ENCODE results near the gene ANK2. TPM values are rescaled to one million over a fixed set of nuclear protein-coding genes. Genes with fewer than 3 reads are reported as not detected.

Gene ANK2
- total RNA-seq, 2 experiments from 2014 or later, result 0.36 TPM; not detected in 1

DNA sequence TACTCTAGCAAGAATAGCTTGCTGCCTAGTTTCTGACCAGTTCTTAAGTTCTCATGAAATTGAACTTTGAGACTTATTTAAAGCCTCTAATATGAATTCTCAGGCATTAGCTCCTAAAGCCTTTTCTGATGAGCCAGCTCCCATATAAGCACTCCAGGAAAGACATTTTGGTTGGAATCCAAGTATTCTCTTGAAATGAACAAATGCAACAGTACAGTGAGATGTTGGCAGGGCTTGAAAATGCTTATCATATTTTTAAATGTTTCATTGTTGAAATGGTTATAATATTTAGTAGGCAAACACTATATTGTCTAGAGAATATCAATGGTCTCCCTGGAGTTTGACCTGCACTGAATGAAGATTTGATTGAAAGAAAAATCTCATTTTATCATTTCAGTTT is 240.3 kb downstream of the ANK2 start:
- POLR2A ChIA-PET, result no interaction called here
- H3K27me3 Mint-ChIP-seq, result no peaks in the 10 kb centered on the region
- no peak overlapping the region for H3K4me3 ChIP-seq (ENCODE audit: low read length)

DNA sequence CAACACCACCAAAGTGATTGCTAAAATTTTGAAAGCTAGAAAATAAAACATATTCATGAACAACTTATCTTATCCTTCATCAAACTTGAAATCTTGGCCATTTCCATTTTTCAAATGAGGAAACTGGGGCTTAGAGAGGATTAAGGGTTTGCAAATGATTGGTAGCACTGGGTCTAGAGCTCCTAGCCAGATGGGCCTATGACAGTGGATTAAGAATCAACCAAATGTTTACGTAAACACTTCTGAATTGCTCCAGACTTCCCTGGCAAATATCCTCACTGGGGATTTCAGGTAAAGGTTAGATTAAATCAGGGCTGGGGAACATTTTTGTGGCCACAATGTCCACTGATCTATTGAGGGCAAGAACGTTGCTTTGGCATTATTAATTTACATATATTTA is 241.2 kb downstream of the ANK2 start:
- intact Hi-C loops (cut with DNase I, micrococcal nuclease), result no loop called here
- Mint-ChIP-seq H3K9me3 (no peaks in the 10 kb centered on the region), H3K27ac (no peak overlapping the region), H3K27me3 (no peaks in the 10 kb centered on the region), H3K4me1 (ENCODE audit: low read depth) (no peaks in the 10 kb centered on the region), H3K36me3 (ENCODE audit: low read depth) (no peaks in the 10 kb centered on the region), H3K4me3 (no peak overlapping the region)
- POLR2A ChIA-PET, result no interaction called here
- H3K36me3 ChIP-seq (ENCODE audit: insufficient read depth, low read length), result no peaks in the 10 kb centered on the region
- DNase-seq (no peak), ATAC-seq (ENCODE audit: poor library complexity) (no peak)
- no peak overlapping the region for H3K4me3 ChIP-seq (ENCODE audit: low read length)
- no peak overlapping the region for H3K27ac ChIP-seq (ENCODE audit: low read depth in 1 of 2, low read length in 2 of 2)
- CTCF ChIA-PET, result no interaction called here
- no peaks in the 10 kb centered on the region for H3K9me3 ChIP-seq (ENCODE audit: control insufficient read depth in 1 of 2, insufficient read depth in 1 of 2, low read length in 2 of 2)
- no peak for TF ChIP-seq CTCF (IDR thresholded peaks at IDR 0.05)
- H3K4me1 ChIP-seq (ENCODE audit: insufficient read depth, low read length), result no peaks in the 10 kb centered on the region
- no peaks in the 10 kb centered on the region for H3K27me3 ChIP-seq (ENCODE audit: control insufficient read depth in 1 of 2, insufficient read depth in 2 of 2, low read length in 2 of 2)

More for the DNA sequence above, 240.3 kb downstream of the ANK2 start:
- H3K27ac ChIP-seq (ENCODE audit: low read depth in 1 of 2, low read length in 2 of 2), result no peak overlapping the region
- ATAC-seq (ENCODE audit: poor library complexity), result no peak
- intact Hi-C loops (cut with DNase I, micrococcal nuclease), result no loop called here
- H3K4me1 ChIP-seq (ENCODE audit: insufficient read depth, low read length), result no peaks in the 10 kb centered on the region
- TF ChIP-seq CTCF (IDR thresholded peaks at IDR 0.05), result no peak
- no peaks in the 10 kb centered on the region for H3K4me1 Mint-ChIP-seq (ENCODE audit: low read depth)
- no peaks in the 10 kb centered on the region for H3K9me3 Mint-ChIP-seq
- CTCF ChIA-PET, result no interaction called here
- H3K9me3 ChIP-seq (ENCODE audit: control insufficient read depth in 1 of 2, insufficient read depth in 1 of 2, low read length in 2 of 2), result no peaks in the 10 kb centered on the region
- no peak overlapping the region for H3K27ac Mint-ChIP-seq
- no peaks in the 10 kb centered on the region for H3K36me3 ChIP-seq (ENCODE audit: insufficient read depth, low read length)
- H3K27me3 ChIP-seq (ENCODE audit: control insufficient read depth in 1 of 2, insufficient read depth in 2 of 2, low read length in 2 of 2), result no peaks in the 10 kb centered on the region
- no peaks in the 10 kb centered on the region for H3K36me3 Mint-ChIP-seq (ENCODE audit: low read depth)
- no peak for DNase-seq
- H3K4me3 Mint-ChIP-seq, result no peak overlapping the region

DNA sequence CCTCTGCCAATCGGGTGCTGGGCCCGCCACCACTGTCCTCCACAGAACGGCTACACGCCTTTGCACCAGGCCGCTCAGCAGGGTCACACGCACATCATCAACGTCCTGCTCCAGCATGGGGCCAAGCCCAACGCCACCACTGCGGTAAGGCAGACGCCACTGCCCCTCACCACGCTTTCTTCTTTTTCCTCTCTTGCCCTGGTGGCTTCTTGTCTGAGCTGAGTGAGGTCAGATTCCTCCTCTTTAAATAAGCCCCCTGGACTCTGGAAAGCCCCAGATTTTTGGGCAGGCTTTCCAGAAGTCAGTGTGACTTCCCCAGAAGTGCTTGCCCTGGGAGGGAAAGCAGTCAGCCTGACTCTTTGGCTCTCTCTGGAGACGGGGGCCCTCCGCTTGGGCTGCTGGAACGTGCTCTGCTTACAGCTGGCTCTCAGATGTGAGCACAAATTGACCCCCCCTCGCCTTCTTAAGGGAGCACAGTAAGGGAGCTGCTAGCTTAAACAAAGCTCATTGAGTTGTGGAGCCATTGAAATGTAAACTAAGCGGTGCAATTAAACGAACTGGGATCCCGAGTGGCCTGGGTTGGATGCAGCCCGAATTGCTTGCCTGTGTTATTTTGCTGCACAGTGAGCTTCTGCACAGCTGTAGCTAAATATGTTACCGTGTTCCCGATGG is 243.1 kb downstream of the ANK2 start:
- Mint-ChIP-seq H3K27me3 (no peaks in the 10 kb centered on the region), H3K9me3 (no peaks in the 10 kb centered on the region), H3K36me3 (ENCODE audit: low read depth) (no peaks in the 10 kb centered on the region), H3K4me1 (ENCODE audit: low read depth) (no peaks in the 10 kb centered on the region), H3K4me3 (no peak overlapping the region), H3K27ac (no peak overlapping the region)
- CTCF ChIA-PET, result no interaction called here
- Histone ChIP-seq H3K27ac (ENCODE audit: low read depth in 1 of 2, low read length in 2 of 2) (no peak overlapping the region), H3K4me3 (ENCODE audit: low read length) (no peak overlapping the region), H3K36me3 (ENCODE audit: insufficient read depth, low read length) (no peaks in the 10 kb centered on the region), H3K27me3 (ENCODE audit: control insufficient read depth in 1 of 2, insufficient read depth in 2 of 2, low read length in 2 of 2) (no peaks in the 10 kb centered on the region), H3K4me1 (ENCODE audit: insufficient read depth, low read length) (no peaks in the 10 kb centered on the region), H3K9me3 (ENCODE audit: control insufficient read depth in 1 of 2, insufficient read depth in 1 of 2, low read length in 2 of 2) (no peaks in the 10 kb centered on the region)
- intact Hi-C loops (cut with DNase I, micrococcal nuclease), result no loop called here
- POLR2A ChIA-PET, result no interaction called here
- ATAC-seq (ENCODE audit: poor library complexity) (no peak), DNase-seq (no peak)
- TF ChIP-seq CTCF (IDR thresholded peaks at IDR 0.05), result no peak

All from CD4-positive, alpha-beta T cell (primary cell).